Activated CD8-positive, alpha-beta memory T cell treated with anti-CD3 and anti-CD28 coated beads, Interleukin-2, amount 10 ng/mL, durations not matched to agents 7 days and 5 days (primary cell): ENCODE results near the gene NBDY. TPM values are rescaled to one million over a fixed set of nuclear protein-coding genes. Genes with fewer than 3 reads are reported as not detected.

Experiments used
- ATAC-seq: fragments of 150-1000 bp; cut with Tn5 transposase; one replicate; pipeline ENCODE4 v1.10.0; 2021; ENCODE audit warnings: moderate library complexity
- CTCF ChIA-PET: fragments of 350-600 bp; sonication (Branson Sonifier 250); formaldehyde crosslinking; loops from one replicate; lab custom pipeline; 2021; ENCODE audit warnings: antibody characterized with exemption; lab: Charles Lee
- DNase-seq: peaks from one replicate; pipeline ENCODE4 v3.0.0-alpha.2; 2020
- H3K27ac Mint-ChIP-seq: one replicate; pipeline ENCODE4 v1.8.0; 2021; ENCODE audit warnings: mild to moderate bottlenecking, mixed read lengths
- H3K27me3 Mint-ChIP-seq: one replicate; pipeline ENCODE4 v1.8.0; 2021; ENCODE audit warnings: mixed read lengths
- H3K36me3 Mint-ChIP-seq: one replicate; pipeline ENCODE4 v1.8.0; 2021; ENCODE audit warnings: mild to moderate bottlenecking, mixed read lengths
- H3K4me1 Mint-ChIP-seq: one replicate; pipeline ENCODE4 v1.8.0; 2021; ENCODE audit warnings: mixed read lengths
- H3K4me3 Mint-ChIP-seq: one replicate; pipeline ENCODE4 v1.8.0; 2021; ENCODE audit warnings: mild to moderate bottlenecking, moderate library complexity, mixed read lengths
- H3K9me3 Mint-ChIP-seq: one replicate; pipeline ENCODE4 v1.8.0; 2022; ENCODE audit warnings: low read depth, mixed read lengths
- total RNA-seq, 2 experiments: library from RNA; stranded (reverse); gene quantifications; one replicate each; pipeline ENCODE4 v1.2.3, GENCODE V29; 2021

NBDY gene
- total RNA-seq, 2 experiments from 2014 or later, result 30.4 to 40.1 TPM

DNA sequence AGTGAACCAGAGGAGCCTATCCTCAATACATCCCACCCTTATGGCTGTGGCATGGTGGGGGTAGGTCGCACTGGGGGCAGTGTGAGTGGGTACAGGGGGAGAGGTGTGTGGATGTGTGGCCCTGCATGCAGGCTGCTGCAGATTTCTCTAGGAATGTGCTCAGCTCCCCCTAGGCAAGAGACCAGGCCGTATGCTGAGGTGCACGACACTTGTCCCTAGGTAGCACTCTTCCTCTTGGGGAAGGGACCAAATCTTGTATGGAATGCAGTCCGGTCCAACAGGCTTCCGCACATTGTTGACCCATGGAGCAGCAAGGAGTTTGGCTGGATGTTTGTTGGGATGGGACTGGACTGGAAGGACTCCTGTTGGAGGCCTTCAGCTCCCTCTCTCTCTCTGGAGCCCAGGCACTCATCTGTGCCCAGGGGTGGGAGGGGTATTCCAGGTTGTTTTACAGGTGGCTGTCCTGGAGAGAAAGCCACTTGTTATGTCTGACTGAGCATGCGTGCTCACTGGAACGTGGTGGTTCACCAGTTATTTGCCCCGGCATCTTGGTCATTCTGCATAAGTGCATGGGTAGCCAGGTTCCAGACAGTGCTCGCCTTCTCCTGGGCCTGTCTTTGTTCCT lies 55.1 kb downstream of the NBDY start:
- H3K27me3 Mint-ChIP-seq, result no peaks in the 10 kb centered on the region
- H3K27ac Mint-ChIP-seq, result no peak overlapping the region
- ATAC-seq (no peak), DNase-seq (no peak)
- no peak overlapping the region for H3K4me3 Mint-ChIP-seq
- no peaks in the 10 kb centered on the region for H3K9me3 Mint-ChIP-seq
- H3K4me1 Mint-ChIP-seq, result peaks cover 14% of the 10 kb centered on the region
- peaks cover 8% of the 10 kb centered on the region for H3K36me3 Mint-ChIP-seq
- CTCF ChIA-PET, result no interaction called here

DNA sequence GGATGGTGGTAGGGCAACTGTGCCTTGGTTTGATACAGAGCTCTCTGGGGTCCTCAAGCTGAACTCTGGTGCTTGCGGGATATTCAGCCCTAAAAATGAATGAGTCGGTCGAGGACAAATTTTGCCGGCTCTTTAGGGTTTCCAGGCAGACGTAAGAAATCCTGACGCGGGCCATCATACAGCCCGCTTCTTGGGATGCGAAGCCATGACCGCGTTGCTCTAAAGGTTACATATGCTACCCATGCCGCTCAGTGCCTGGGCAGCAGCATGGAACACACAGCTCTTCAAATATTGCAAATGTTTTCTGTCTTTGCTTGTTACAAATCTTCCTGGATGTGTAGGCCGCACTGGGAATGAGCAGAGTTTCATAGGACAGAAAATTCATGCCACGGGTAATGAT lies 55.6 kb downstream of the NBDY start:
- H3K4me3 Mint-ChIP-seq, result no peak overlapping the region
- H3K27ac Mint-ChIP-seq, result no peak overlapping the region
- peaks cover 14% of the 10 kb centered on the region for H3K4me1 Mint-ChIP-seq
- peaks cover 8% of the 10 kb centered on the region for H3K36me3 Mint-ChIP-seq
- H3K9me3 Mint-ChIP-seq, result no peaks in the 10 kb centered on the region
- H3K27me3 Mint-ChIP-seq, result no peaks in the 10 kb centered on the region
- DNase-seq (no peak), ATAC-seq (no peak)
- CTCF ChIA-PET, result no interaction called here

DNA sequence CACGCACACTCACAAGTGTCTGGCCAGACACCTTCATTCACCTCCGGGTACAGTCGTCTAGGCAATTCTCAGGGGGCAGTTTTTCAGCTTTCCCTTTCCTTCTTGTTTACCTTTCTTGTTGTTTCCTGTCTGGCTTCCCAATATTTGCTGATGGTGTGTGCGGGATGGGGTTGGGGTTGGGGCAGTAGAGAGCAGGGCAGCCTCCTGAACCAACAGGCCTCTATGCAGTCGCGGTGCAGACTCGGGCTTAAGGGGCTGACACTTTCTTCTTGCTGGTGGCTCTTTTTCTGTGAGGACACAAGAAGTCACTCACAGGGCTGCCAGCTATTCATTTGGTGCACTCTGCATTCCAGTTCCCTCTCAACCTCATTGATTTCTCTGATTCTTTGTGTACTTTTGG lies 56.4 kb downstream of the NBDY start:
- no peak for DNase-seq
- CTCF ChIA-PET, result no interaction called here
- peaks cover 8% of the 10 kb centered on the region for H3K36me3 Mint-ChIP-seq
- no peak for ATAC-seq
- H3K4me1 Mint-ChIP-seq, result peaks cover 14% of the 10 kb centered on the region
- no peak overlapping the region for H3K27ac Mint-ChIP-seq
- H3K9me3 Mint-ChIP-seq, result no peaks in the 10 kb centered on the region
- no peak overlapping the region for H3K4me3 Mint-ChIP-seq
- no peaks in the 10 kb centered on the region for H3K27me3 Mint-ChIP-seq

DNA sequence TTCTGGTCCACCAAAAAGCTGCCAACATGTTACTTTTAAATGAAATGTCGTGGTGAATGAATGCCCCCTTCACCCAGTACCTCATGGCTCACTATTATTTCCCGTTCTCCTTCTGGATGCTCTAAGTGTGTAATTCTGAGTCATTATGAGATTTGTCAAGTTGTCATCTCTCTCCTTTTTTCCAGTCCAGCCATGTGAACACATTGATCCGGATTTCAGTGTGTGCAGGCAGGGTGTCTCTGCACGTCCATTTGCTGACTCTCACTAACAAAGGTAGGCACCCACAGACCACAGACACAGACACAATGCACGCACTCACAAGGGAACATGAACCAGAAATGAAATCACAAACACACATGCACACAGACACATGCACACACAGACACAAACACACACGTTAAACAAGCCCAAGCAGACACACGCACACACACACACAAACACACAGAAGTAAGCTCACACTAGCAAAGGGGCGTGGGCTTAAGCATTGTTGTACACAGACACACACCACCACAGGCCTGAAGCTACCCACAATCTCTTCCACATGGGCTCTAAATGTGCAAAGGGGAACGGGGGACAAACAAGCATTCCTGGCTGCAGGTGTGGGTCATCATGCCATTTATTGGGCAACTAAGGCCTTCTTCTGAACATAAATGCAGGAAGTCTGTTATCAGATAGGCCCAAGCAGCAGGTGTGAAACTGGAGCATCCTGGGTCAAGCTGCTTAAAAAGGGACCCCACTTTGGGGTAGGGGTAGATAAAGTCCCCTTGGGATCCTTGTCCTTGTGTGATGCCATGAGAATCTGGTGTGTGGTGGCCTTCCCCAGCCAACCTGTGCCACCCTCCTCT lies 58.1 kb downstream of the NBDY start:
- Mint-ChIP-seq H3K9me3 (no peaks in the 10 kb centered on the region), H3K36me3 (peaks cover 5% of the 10 kb centered on the region), H3K27me3 (no peaks in the 10 kb centered on the region), H3K27ac (no peak overlapping the region), H3K4me1 (peaks cover 16% of the 10 kb centered on the region), H3K4me3 (no peak overlapping the region)
- DNase-seq (no peak), ATAC-seq (no peak)
- CTCF ChIA-PET, result no interaction called here

DNA sequence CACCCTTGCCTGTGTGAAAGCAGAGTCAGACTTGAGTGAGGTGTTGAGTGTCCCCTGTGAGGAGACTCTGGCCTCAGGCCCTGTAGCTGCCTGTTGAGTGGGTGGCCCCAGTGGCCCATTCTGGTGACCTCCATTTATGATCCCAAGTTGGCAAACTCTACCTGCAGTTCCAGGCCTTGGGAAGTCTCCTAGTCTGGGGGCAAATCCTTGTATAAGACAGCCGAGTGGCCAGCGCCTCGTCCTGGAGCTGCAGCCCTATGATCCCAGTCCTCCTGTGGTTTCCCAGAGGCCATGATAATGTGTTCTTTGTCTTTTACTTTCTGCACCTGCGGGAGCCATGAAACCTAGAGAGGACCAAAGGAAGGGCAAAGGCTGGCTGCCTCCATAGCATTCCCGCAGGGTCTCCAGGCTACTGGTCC lies 58.7 kb downstream of the NBDY start:
- CTCF ChIA-PET, result interaction anchor here (0.9 to 1.4 kb wide), 2 partner anchors 60 to 190 kb away, joined by 4 read pairs; partner anchors contain the start of gene NBDY
- H3K27ac Mint-ChIP-seq, result no peak overlapping the region
- H3K4me3 Mint-ChIP-seq, result no peak overlapping the region
- no peak for ATAC-seq
- no peak for DNase-seq
- H3K27me3 Mint-ChIP-seq, result no peaks in the 10 kb centered on the region
- H3K36me3 Mint-ChIP-seq, result peaks cover 7% of the 10 kb centered on the region
- H3K9me3 Mint-ChIP-seq, result no peaks in the 10 kb centered on the region
- peaks cover 16% of the 10 kb centered on the region for H3K4me1 Mint-ChIP-seq

DNA sequence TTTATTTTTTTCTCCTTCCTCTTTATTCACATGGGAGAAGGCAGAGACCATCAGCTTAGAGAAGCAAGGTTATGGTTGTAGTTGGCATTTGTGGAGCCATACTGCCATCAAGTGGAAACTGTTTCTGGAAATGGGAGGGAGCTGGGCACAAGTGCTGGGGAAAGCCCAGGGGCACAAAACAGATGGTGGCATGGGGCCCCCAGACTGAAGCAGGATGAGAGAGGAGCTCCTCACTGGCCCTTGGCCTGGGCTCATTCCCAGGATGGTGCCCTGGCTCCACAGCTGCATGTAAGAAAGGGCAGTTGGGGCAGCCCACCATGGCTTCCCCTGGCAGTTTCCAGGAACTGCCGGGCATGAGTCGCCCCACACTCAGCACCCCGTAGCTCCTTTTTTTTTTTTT lies 59.2 kb downstream of the NBDY start:
- Mint-ChIP-seq H3K4me1 (peaks cover 16% of the 10 kb centered on the region), H3K9me3 (no peaks in the 10 kb centered on the region), H3K27ac (no peak overlapping the region), H3K36me3 (peaks cover 7% of the 10 kb centered on the region), H3K27me3 (no peaks in the 10 kb centered on the region), H3K4me3 (no peak overlapping the region)
- no peak for ATAC-seq
- CTCF ChIA-PET, result interaction anchor here (0.9 to 1.4 kb wide), 2 partner anchors 60 to 190 kb away, joined by 4 read pairs; partner anchors contain the start of gene NBDY
- DNase-seq, result no peak

DNA sequence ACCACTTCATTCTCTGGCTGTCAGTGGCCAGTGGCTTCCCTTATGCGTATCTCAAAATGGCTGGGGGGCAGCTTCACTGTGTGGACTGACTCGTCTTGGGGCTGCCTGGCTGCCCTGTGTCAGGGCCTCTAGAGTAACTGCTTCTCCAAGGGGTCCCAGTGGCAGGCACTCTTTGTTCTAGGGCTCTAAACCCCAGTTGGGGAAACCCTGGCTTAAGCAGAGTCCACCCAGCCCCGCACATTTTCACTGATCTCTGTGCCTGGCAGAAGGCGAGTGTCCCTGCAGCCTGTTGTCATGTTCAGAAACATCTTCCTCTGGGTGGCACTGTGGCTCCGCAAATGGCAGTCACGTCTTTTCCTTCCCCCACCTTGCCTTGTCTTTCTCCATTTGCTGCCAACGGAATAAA lies 59.7 kb downstream of the NBDY start:
- Mint-ChIP-seq H3K4me3 (no peak overlapping the region), H3K27ac (no peak overlapping the region)
- CTCF ChIA-PET, result interaction anchor here (0.9 to 1.4 kb wide), 2 partner anchors 61 to 189 kb away, joined by 4 read pairs; partner anchors contain the start of gene NBDY

DNA sequence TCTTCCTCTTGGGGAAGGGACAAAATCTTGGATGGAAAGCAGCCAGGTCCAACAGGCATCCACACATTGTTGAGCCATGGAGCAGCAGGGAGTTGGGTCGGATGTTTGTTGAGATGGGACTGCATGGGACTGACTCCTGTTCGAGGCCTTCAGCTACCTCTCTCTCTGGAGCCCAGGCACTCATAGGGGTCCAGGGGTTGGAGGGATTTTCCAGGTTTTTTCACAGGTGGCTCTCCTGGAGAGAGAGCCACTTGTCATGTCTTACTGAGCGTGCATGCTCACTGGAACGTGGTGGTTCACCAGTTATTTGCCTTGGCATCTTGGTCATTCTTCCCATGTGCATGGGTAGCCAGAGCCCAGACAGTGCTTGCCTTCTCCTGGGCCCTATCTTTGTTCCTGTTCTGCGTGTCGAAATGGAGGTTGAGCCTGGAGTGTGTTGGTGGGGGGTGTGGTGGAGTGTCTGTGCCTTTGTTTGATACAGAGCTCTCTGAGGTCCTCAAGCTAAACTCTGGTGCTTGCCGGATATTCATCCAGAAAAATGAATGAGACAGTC lies 60.6 kb downstream of the NBDY start:
- H3K9me3 Mint-ChIP-seq, result no peaks in the 10 kb centered on the region
- CTCF ChIA-PET, result interaction anchor here (0.8 kb wide), 1 partner anchor 189 kb away, joined by 4 read pairs; no protein-coding TSS in a partner anchor
- peaks cover 16% of the 10 kb centered on the region for H3K4me1 Mint-ChIP-seq
- no peak for ATAC-seq
- DNase-seq, result peak; percentile 7
- H3K27ac Mint-ChIP-seq, result no peak overlapping the region
- H3K27me3 Mint-ChIP-seq, result no peaks in the 10 kb centered on the region
- H3K4me3 Mint-ChIP-seq, result no peak overlapping the region
- H3K36me3 Mint-ChIP-seq, result peaks cover 7% of the 10 kb centered on the region

More for the DNA sequence above, 59.7 kb downstream of the NBDY start:
- peaks cover 16% of the 10 kb centered on the region for H3K4me1 Mint-ChIP-seq
- H3K36me3 Mint-ChIP-seq, result peaks cover 7% of the 10 kb centered on the region
- peak; percentile 47 for DNase-seq
- no peaks in the 10 kb centered on the region for H3K27me3 Mint-ChIP-seq
- H3K9me3 Mint-ChIP-seq, result no peaks in the 10 kb centered on the region
- ATAC-seq, result no peak

DNA sequence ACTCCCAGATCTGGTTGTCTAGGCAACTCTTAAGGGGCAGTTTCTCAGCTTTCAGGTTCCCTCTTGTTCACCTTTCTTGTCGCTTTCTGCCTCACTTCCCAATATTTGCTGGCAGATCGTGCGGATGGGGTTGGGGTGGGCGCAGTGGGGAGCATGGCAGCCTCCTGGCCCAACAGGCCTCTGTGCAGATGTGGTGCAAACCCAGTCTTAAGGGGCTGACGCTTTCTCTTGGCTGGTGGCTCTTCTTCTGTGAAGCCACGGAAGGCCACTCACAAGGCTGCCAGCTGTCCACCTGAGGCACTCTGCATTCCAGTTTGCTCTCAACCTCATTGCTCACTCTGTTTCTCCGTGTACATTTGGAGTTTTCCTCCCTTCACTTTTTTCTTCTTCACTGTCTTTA lies 61.7 kb downstream of the NBDY start:
- H3K9me3 Mint-ChIP-seq, result no peaks in the 10 kb centered on the region
- CTCF ChIA-PET, result no interaction called here

DNA sequence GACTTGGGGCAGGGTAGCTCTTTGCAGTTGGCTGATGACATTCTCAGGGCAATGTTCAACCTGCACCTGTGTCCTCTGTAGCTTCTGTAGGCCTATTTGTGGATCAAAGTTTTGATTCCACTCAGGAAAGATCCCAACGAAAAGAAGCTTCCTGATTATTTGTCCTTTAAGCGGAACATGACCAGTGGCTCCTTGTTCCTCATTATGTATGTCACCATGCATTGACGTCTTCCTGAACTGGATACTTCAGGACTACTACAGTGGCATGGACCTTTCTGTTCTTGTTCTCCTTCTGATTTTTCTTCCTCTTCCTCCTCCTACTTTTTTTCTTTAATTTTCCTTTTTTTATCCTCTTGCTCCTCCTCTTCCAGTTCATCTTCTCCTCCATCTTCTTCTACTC lies 62.4 kb downstream of the NBDY start:
- DNase-seq (no peak), ATAC-seq (no peak)
- Mint-ChIP-seq H3K36me3 (peaks cover 7% of the 10 kb centered on the region), H3K9me3 (no peaks in the 10 kb centered on the region), H3K4me1 (peaks cover 15% of the 10 kb centered on the region), H3K4me3 (no peak overlapping the region), H3K27me3 (no peaks in the 10 kb centered on the region), H3K27ac (no peak overlapping the region)
- CTCF ChIA-PET, result no interaction called here

More for the DNA sequence above, 61.7 kb downstream of the NBDY start:
- Mint-ChIP-seq H3K27ac (no peak overlapping the region), H3K27me3 (no peaks in the 10 kb centered on the region), H3K4me3 (no peak overlapping the region), H3K36me3 (peaks cover 7% of the 10 kb centered on the region), H3K4me1 (peaks cover 16% of the 10 kb centered on the region)
- ATAC-seq, result no peak
- peak; percentile 0 for DNase-seq

DNA sequence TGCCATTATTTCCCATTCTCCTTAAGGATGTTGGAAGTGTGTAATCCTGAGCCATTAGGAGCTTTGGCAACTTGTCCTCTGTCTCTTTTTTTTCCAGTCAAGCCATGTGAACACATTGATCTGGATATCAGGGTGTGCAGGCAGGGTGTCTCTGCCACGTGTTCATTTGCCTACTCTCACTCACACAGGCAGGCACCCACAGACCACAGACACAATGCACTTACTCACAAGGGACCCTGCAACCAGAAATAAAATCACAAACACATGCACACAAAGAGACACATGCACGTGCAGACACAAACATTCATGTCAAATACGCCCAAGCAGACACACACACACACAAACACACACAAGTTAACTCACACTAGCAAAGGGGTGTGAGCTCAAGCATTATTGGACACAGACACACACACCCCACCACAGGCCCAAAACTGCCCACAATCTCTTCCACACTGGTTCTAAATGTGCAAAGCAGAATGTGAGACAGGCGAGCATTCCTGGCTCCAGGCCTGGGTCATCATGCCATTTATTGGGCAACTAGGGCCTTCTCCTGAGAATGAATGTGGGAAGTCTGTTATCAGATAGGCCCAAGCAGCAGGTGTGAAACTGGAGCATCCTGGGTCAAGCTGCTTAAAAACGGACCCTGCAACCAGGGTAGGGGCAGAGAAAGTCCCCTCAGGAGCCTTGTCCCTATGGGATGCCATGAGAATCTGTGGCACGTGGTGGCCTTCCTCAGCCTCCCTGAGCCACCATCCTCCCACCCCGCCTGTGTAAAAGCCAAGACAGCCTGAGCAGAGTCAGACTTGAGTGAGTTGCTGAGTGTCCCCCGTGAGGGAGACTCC lies 63.4 kb downstream of the NBDY start:
- peaks cover 12% of the 10 kb centered on the region for H3K4me1 Mint-ChIP-seq
- H3K4me3 Mint-ChIP-seq, result no peak overlapping the region
- H3K27ac Mint-ChIP-seq, result no peak overlapping the region
- no peak for ATAC-seq
- peak; percentile 38 for DNase-seq
- H3K9me3 Mint-ChIP-seq, result no peaks in the 10 kb centered on the region
- CTCF ChIA-PET, result interaction anchor here (1.3 kb wide), 1 partner anchor 186 kb away, joined by 4 read pairs; no protein-coding TSS in a partner anchor
- no peaks in the 10 kb centered on the region for H3K27me3 Mint-ChIP-seq
- peaks cover 4% of the 10 kb centered on the region for H3K36me3 Mint-ChIP-seq

DNA sequence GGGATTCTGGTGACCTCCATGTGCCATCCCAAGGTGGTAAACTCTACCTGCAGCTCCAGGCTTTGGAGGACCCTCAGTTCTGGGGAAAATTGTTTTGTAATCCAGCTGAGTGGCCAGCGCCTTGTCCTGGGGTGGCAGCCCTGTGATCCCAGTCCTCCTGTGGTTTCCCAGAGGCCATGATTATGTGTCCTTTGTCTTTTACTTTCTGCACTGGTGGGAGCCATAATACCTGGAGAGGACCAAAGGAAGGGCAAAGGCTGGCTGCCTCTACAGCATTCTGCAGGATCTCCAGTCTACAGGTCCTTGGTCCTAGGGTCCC lies 64.0 kb downstream of the NBDY start:
- H3K4me3 Mint-ChIP-seq, result no peak overlapping the region
- no peak overlapping the region for H3K27ac Mint-ChIP-seq
- ATAC-seq (no peak), DNase-seq (peak; percentile 8)
- H3K9me3 Mint-ChIP-seq, result no peaks in the 10 kb centered on the region
- H3K36me3 Mint-ChIP-seq, result peaks cover 4% of the 10 kb centered on the region
- H3K4me1 Mint-ChIP-seq, result peaks cover 18% of the 10 kb centered on the region
- CTCF ChIA-PET, result interaction anchor here (1.3 kb wide), 1 partner anchor 185 kb away, joined by 4 read pairs; no protein-coding TSS in a partner anchor
- H3K27me3 Mint-ChIP-seq, result no peaks in the 10 kb centered on the region
